ENCODE measurements around the gene RAB11FIP4.

RAB11FIP4 gene

GRCh38 chr17:31374094-31374447 lies 17.4 kb upstream of the RAB11FIP4 start:
- TF ChIP-seq CTCF (IDR thresholded peaks at IDR 0.05; ENCODE audit: low read depth, low read length, poor library complexity, severe bottlenecking) (no peak), EZH2phosphoT487 (IDR thresholded peaks at IDR 0.05; ENCODE audit: borderline replicate concordance, low read length) (no peak)
- Histone ChIP-seq H3F3A (ENCODE audit: control insufficient read depth, insufficient read depth) (peaks cover 5% of the 10 kb centered on the region; the same call in 1 of the 2 replicates), H3K9me3 (ENCODE audit: control insufficient read depth, insufficient read depth, low read length) (no peaks in the 10 kb centered on the region)

GRCh38 chr17:31374503-31374902 lies 17.0 kb upstream of the RAB11FIP4 start:
- Histone ChIP-seq H3K9me3 (ENCODE audit: control insufficient read depth, insufficient read depth, low read length) (no peaks in the 10 kb centered on the region), H3K36me3 (ENCODE audit: control insufficient read depth, low read length) (peaks cover 33% of the 10 kb centered on the region), H3K79me2 (ENCODE audit: control insufficient read depth, low read length) (no peaks in the 10 kb centered on the region), H3K4me3 (ENCODE audit: low read length) (no peak overlapping the region), H3K27ac (ENCODE audit: low read depth, low read length) (no peak overlapping the region), H3F3A (ENCODE audit: control insufficient read depth, insufficient read depth) (peaks cover 7% of the 10 kb centered on the region; the same call in 1 of the 2 replicates), H3K9me2 (replicated peaks; ENCODE audit: control insufficient read depth, low read length) (no peaks in the 10 kb centered on the region), H3K27me3 (ENCODE audit: control insufficient read depth, low read length) (no peaks in the 10 kb centered on the region), H4K20me1 (ENCODE audit: control insufficient read depth, insufficient read depth, low read depth, low read length) (no peaks in the 10 kb centered on the region), H3K4me2 (ENCODE audit: low read length) (no peak overlapping the region), H3K4me1 (ENCODE audit: control insufficient read depth, low read length) (peaks cover 21% of the 10 kb centered on the region)
- TF ChIP-seq EZH2phosphoT487 (IDR thresholded peaks at IDR 0.05; ENCODE audit: borderline replicate concordance, low read length) (no peak), CTCF (IDR thresholded peaks at IDR 0.05; ENCODE audit: low read depth, low read length, poor library complexity, severe bottlenecking) (no peak)

More at GRCh38 chr17:31374094-31374447, 17.4 kb upstream of the RAB11FIP4 start:
- H3K9me2 ChIP-seq (replicated peaks; ENCODE audit: control insufficient read depth, low read length) = no peaks in the 10 kb centered on the region
- peaks cover 36% of the 10 kb centered on the region for H3K36me3 ChIP-seq (ENCODE audit: control insufficient read depth, low read length)
- no peaks in the 10 kb centered on the region for H4K20me1 ChIP-seq (ENCODE audit: control insufficient read depth, insufficient read depth, low read depth, low read length)
- H3K4me2 ChIP-seq (ENCODE audit: low read length) = no peak overlapping the region
- no peak overlapping the region for H3K4me3 ChIP-seq (ENCODE audit: low read length)
- no peaks in the 10 kb centered on the region for H3K79me2 ChIP-seq (ENCODE audit: control insufficient read depth, low read length)
- no peak overlapping the region for H3K27ac ChIP-seq (ENCODE audit: low read depth, low read length)
- H3K4me1 ChIP-seq (ENCODE audit: control insufficient read depth, low read length) = peaks cover 21% of the 10 kb centered on the region
- H3K27me3 ChIP-seq (ENCODE audit: control insufficient read depth, low read length) = no peaks in the 10 kb centered on the region

- Histone ChIP-seq H3K36me3 (ENCODE audit: control insufficient read depth, low read length) (peaks cover 13% of the 10 kb centered on the region), H3K27ac (ENCODE audit: low read depth, low read length) (no peak overlapping the region)
- TF ChIP-seq EZH2phosphoT487 (IDR thresholded peaks at IDR 0.05; ENCODE audit: borderline replicate concordance, low read length) = no peak
- no peak for TF ChIP-seq CTCF (IDR thresholded peaks at IDR 0.05; ENCODE audit: low read depth, low read length, poor library complexity, severe bottlenecking)
These were observed 12.8 kb upstream of the RAB11FIP4 start for GRCh38 chr17:31378638-31379037.

More at GRCh38 chr17:31378638-31379037, 12.8 kb upstream of the RAB11FIP4 start:
- 0 out of 2 replicates have a peak, but pooled peaks cover 3% of the 10 kb centered on the region for H3F3A ChIP-seq (ENCODE audit: control insufficient read depth, insufficient read depth)
- H3K4me2 ChIP-seq (ENCODE audit: low read length) = no peak overlapping the region
- no peak overlapping the region for H3K4me3 ChIP-seq (ENCODE audit: low read length)
- no peaks in the 10 kb centered on the region for H3K27me3 ChIP-seq (ENCODE audit: control insufficient read depth, low read length)
- H3K4me1 ChIP-seq (ENCODE audit: control insufficient read depth, low read length) = no peaks in the 10 kb centered on the region
- no peaks in the 10 kb centered on the region for H3K9me2 ChIP-seq (replicated peaks; ENCODE audit: control insufficient read depth, low read length)
- H4K20me1 ChIP-seq (ENCODE audit: control insufficient read depth, insufficient read depth, low read depth, low read length) = no peaks in the 10 kb centered on the region
- no peaks in the 10 kb centered on the region for H3K9me3 ChIP-seq (ENCODE audit: control insufficient read depth, insufficient read depth, low read length)
- H3K79me2 ChIP-seq (ENCODE audit: control insufficient read depth, low read length) = no peaks in the 10 kb centered on the region
